Measurements from ENCODE around the gene AP1M1. TPM values are rescaled to one million over a fixed set of nuclear protein-coding genes. Genes with fewer than 3 reads are reported as not detected.

The AP1M1 gene
- total and polyA plus RNA-seq, 11 donors = 26.2 to 93.4 (median 47.8) TPM

- ATAC-seq = peak; percentile 95 to 99 (median 98)
- 35 to 50% (median 38%) methylated on average over 14 to 18 of the region's 18 CpGs for WGBS, 4 donors
- Histone ChIP-seq H3K36me3 (no peaks in the 10 kb centered on the region), H3K4me3 (no peak overlapping the region), H3K9me3 (no peaks in the 10 kb centered on the region), H3K4me1 (peaks cover 0 to 13% (median 2%) of the 10 kb centered on the region in 12 donors), H3K27me3 (no peaks in the 10 kb centered on the region), H3K27ac (peak overlapping the region in 5 of 12 donors; percentile 16 to 57 (median 31))
- DNase-seq = peak; percentile 84 to 94 (median 88)
- TF ChIP-seq POLR2A (IDR thresholded peaks at IDR 0.05) = no peak
- peak; percentile 91 to 98 (median 95) for TF ChIP-seq CTCF (IDR thresholded peaks at IDR 0.05)
- intact Hi-C loops (cut with DNase I) = loop anchor here (1.0 to 10.0 kb wide), 5 partner anchors 40 to 167 kb away; no protein-coding TSS in a partner anchor
These were observed 49.9 kb downstream of the AP1M1 start for GRCh38 chr19:16247353-16248182.

- H3K27ac ChIP-seq = peak overlapping the region in 5 of 12 donors; percentile 16 to 57 (median 31)
- DNase-seq = peak in 2 of 5 donors; percentile 10 to 20
- intact Hi-C loops (cut with DNase I) = loop anchor here in 3 of 10 donors (5.0 to 10.0 kb wide), 3 partner anchors 39 to 166 kb away; no protein-coding TSS in a partner anchor
- H3K4me3 ChIP-seq = no peak overlapping the region
- H3K4me1 ChIP-seq = peaks cover 0 to 20% (median 2%) of the 10 kb centered on the region in 12 donors
- no peaks in the 10 kb centered on the region for H3K36me3 ChIP-seq
- TF ChIP-seq CTCF (IDR thresholded peaks at IDR 0.05) (no peak), POLR2A (IDR thresholded peaks at IDR 0.05) (no peak)
- H3K27me3 ChIP-seq = no peaks in the 10 kb centered on the region
- no peaks in the 10 kb centered on the region for H3K9me3 ChIP-seq
- WGBS, 4 donors = 76 to 90% (median 82%) methylated on average over 5 to 7 of the region's 7 CpGs
- ATAC-seq = no peak
These were observed 50.8 kb downstream of the AP1M1 start for GRCh38 chr19:16248380-16249023.

GRCh38 chr19:16249826-16250404 is 52.2 kb downstream of the AP1M1 start:
- Histone ChIP-seq H3K4me1 (peaks cover 0 to 25% (median 2%) of the 10 kb centered on the region in 12 donors), H3K4me3 (no peak overlapping the region), H3K27me3 (no peaks in the 10 kb centered on the region), H3K9me3 (no peaks in the 10 kb centered on the region), H3K27ac (no peak overlapping the region), H3K36me3 (no peaks in the 10 kb centered on the region)
- WGBS, 4 donors = 87 to 93% (median 90%) methylated on average over 10 of the region's 10 CpGs
- DNase-seq (peak in 1 of 5 donors; percentile 49), ATAC-seq (no peak)
- TF ChIP-seq CTCF (IDR thresholded peaks at IDR 0.05) (no peak), POLR2A (IDR thresholded peaks at IDR 0.05) (no peak)
- intact Hi-C loops (cut with DNase I) = loop anchor here in 3 of 10 donors (5.0 to 10.0 kb wide), 3 partner anchors 37 to 165 kb away; no protein-coding TSS in a partner anchor

All from heart left ventricle (tissue), 16 donors.